ENCODE measurements around the gene YWHAE.
"Not testable (repeated sequence)": the region's sequence is repeated elsewhere in the genome, so short reads cannot be mapped to it uniquely, and the experiment has no call there.

YWHAE gene

DNA sequence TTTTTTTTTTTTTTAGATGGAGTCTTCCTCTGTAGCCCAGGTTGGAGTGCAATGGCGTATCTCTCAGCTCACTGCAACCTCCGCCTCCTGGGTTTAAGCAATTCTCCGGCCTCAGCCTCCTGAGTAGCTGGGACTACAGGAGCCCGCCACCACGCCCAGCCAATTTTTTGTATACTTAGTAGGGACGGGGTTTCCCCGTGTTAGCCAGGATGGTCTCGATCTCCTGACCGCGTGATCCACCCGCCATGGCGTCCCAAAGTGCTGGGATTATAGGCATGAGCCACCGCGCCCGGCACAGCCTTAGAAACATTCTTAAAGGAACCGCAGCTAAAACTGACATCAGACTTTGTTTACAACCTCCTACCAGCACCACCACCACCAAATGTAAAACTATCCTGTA, 47.5 kb downstream of the YWHAE start:
- H3K27ac Mint-ChIP-seq; H3K27me3 Mint-ChIP-seq; DNase-seq (ENCODE audit: low spot score in 2 of 2); H3K4me3 Mint-ChIP-seq; H3K4me1 Mint-ChIP-seq; ATAC-seq (ENCODE audit: low read depth); H3K9me3 Mint-ChIP-seq: not testable (repeated sequence)
- H3K36me3 Mint-ChIP-seq, result peaks cover 26% of the 10 kb centered on the region

DNA sequence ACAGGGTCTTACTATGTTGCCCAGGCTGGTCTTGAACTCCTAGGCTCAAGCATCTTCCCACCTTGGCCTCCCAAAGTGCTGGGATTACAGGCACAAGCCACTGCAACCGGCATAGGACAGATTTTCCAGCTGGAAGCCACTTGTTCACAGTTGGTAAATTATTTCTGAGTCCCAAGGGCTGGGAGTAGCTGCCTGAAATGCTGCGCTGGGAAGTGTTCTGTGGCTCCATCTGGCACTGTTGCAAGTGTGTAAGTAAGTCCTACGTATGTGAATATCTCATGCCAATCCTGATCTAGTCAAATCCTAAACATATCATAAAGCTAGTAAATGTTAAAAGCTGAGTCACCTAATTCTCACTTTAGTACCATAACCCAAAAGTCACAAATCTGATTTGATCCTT, 48.1 kb downstream of the YWHAE start:
- no peak overlapping the region for H3K4me3 Mint-ChIP-seq

DNA sequence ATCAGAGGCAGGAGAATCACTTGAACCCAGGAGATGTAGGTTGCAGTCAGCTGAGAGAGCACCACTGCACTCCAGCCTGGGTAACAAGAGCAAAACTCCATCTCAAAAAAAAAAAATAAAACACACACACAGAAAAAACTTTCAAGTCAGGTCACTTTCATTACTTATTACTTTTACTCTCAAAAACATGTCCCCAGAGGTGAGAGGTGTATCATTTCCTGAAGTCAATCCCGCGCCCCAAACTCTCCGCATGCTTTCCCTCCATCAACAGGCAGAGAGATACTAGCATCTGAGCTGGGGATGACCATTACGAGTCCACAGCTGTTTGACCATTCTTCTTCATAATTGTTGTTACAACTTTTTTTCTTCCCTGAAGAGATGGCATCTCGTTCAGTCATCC, 48.7 kb downstream of the YWHAE start:
- H3K27ac Mint-ChIP-seq, result peak overlapping the region; percentile 11
- H3K4me3 Mint-ChIP-seq, result no peak overlapping the region
- DNase-seq (ENCODE audit: low spot score in 2 of 2), result no peak
- peaks cover 9% of the 10 kb centered on the region for H3K4me1 Mint-ChIP-seq
- no peaks in the 10 kb centered on the region for H3K27me3 Mint-ChIP-seq
- no peak for ATAC-seq (ENCODE audit: low read depth)
- H3K36me3 Mint-ChIP-seq, result peaks cover 27% of the 10 kb centered on the region
- no peaks in the 10 kb centered on the region for H3K9me3 Mint-ChIP-seq

More for the DNA sequence above, 48.1 kb downstream of the YWHAE start:
- H3K27ac Mint-ChIP-seq, result peak overlapping the region; percentile 11
- no peak for ATAC-seq (ENCODE audit: low read depth)
- peaks cover 28% of the 10 kb centered on the region for H3K36me3 Mint-ChIP-seq
- no peak for DNase-seq (ENCODE audit: low spot score in 2 of 2)
- H3K4me1 Mint-ChIP-seq, result peaks cover 9% of the 10 kb centered on the region
- no peaks in the 10 kb centered on the region for H3K27me3 Mint-ChIP-seq
- no peaks in the 10 kb centered on the region for H3K9me3 Mint-ChIP-seq

DNA sequence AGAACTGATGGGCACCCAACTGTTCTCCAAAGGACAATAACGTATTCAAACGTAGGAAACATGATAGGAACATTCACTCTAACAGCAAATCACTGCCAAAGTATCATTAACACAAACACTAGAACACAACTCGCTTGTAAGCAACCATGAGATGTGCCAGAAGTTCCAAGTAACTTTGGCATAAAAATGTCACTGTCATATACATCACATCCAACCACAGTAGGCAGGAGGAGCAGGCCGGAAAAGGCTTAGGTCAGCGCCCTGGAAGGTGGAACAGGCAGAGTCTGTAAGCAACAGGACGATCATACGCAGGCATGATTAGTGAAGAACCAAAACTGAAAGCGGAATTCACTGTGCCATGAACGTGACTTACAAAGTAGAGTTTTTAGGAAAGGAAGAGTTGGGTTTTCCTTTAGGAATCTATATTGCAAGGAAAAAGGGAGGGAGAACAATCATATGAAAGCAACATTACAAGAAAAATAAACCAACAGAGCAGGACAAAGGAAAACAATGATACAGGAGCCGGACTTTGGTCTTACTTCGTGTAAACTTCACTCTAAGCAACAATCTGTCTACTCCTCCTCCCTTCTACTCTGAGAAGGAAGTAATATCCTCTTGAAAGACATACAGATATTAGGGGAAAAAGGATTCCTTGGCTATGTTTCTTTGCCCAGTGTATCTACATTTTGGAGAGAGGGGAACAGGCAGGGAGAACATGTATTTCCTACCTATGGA, 52.3 kb downstream of the YWHAE start:
- H3K9me3 Mint-ChIP-seq, result no peaks in the 10 kb centered on the region
- peaks cover 25% of the 10 kb centered on the region for H3K36me3 Mint-ChIP-seq
- H3K4me3 Mint-ChIP-seq, result peak overlapping the region; percentile 73
- H3K27ac Mint-ChIP-seq, result peak overlapping the region; percentile 83
- H3K27me3 Mint-ChIP-seq, result no peaks in the 10 kb centered on the region
- ATAC-seq (ENCODE audit: low read depth) (peak; percentile 42), DNase-seq (ENCODE audit: low spot score in 2 of 2) (no peak)
- H3K4me1 Mint-ChIP-seq, result peaks cover 9% of the 10 kb centered on the region

DNA sequence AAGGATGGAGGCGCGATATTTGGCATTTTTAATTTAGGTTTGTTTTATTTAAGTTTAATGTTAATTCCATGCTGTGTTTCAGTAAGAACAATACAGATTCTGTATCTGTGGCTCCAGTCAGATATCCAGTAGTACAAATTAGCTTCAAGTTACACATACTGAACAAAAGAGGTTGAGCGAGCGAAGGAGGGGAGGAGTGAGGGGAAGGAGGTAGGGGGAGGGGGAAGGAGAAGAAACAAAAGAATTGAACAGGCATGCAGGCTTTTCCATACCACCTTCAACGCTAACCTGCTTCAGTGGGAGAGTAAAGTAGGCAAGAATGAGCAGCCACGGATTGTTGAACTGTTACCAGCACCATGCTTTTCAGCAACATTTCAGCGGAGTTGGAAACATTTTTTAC, 55.5 kb downstream of the YWHAE start:
- no peaks in the 10 kb centered on the region for H3K9me3 Mint-ChIP-seq
- peaks cover 14% of the 10 kb centered on the region for H3K4me1 Mint-ChIP-seq
- no peak for DNase-seq (ENCODE audit: low spot score in 2 of 2)
- no peak overlapping the region for H3K4me3 Mint-ChIP-seq
- ATAC-seq (ENCODE audit: low read depth), result no peak
- peak overlapping the region; percentile 26 for H3K27ac Mint-ChIP-seq
- H3K36me3 Mint-ChIP-seq, result peaks cover 18% of the 10 kb centered on the region
- H3K27me3 Mint-ChIP-seq, result no peaks in the 10 kb centered on the region

DNA sequence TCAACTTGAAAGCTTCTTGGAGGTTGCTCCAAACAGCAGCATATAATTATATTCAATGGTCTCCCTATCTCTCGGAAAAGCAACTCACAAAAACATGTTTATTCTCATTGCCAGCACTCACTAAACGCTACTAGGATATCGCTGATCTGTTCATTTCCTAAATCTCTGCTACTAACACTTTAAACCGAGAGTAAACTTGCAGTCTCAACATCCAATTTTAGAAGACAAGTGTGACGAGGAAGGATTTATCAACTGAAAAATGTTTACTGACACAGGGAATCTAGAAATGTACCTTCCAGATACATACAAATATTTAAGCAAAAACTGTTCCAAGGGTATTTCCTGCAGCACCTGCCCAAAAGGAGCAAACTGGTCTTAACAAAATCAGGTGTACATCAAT, 56.5 kb downstream of the YWHAE start:
- no peak for DNase-seq (ENCODE audit: low spot score in 2 of 2)
- Mint-ChIP-seq H3K4me3 (no peak overlapping the region), H3K27me3 (no peaks in the 10 kb centered on the region), H3K9me3 (no peaks in the 10 kb centered on the region), H3K4me1 (peaks cover 14% of the 10 kb centered on the region), H3K27ac (peak overlapping the region; percentile 55), H3K36me3 (peaks cover 16% of the 10 kb centered on the region)
- ATAC-seq (ENCODE audit: low read depth), result no peak

DNA sequence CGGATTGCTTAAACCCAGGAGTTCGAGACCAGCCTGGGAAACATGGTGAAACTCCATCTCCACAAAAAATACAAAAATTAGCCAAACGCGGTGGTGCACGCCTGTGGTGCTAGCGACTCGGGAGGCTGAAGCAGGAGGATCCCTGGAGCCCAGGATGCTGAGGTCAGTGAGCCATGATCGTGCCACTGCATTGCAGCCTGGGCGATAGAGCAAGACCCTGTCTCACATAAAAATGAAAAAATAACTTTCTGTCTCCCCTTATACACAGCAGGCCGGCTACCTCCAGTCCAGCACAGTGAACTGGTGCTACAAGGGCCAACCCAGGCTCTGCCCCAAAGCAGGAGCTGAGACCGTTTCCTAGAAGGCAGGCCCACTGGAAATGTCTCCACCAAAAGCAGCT, 59.7 kb downstream of the YWHAE start:
- H3K9me3 Mint-ChIP-seq, result no peaks in the 10 kb centered on the region
- no peak overlapping the region for H3K4me3 Mint-ChIP-seq
- no peak overlapping the region for H3K27ac Mint-ChIP-seq
- H3K4me1 Mint-ChIP-seq, result peaks cover 5% of the 10 kb centered on the region
- H3K27me3 Mint-ChIP-seq, result no peaks in the 10 kb centered on the region
- ATAC-seq (ENCODE audit: low read depth) (no peak), DNase-seq (ENCODE audit: low spot score in 2 of 2) (no peak)
- peaks cover 10% of the 10 kb centered on the region for H3K36me3 Mint-ChIP-seq

DNA sequence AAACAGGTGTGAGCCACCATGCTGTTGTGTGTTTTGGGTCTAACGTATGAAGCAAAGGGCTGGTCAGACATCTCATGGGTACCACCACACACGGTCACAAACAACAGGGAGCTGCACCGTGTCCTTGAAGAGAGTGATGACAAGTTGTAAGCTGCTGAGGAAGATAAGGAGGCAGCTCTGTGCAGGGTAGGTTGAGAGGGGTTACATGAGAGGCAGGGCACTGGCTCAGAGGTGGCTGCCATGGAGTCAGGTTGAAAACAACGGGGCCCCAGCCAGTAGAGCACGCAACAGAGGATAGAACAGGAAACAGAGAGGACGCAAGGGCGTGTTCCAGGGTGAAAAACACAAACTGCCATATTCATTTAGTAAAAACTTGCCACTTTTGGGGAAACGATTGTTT, 68.3 kb downstream of the YWHAE start:
- Mint-ChIP-seq H3K4me1 (peaks cover 7% of the 10 kb centered on the region), H3K27ac (no peak overlapping the region), H3K27me3 (no peaks in the 10 kb centered on the region), H3K4me3 (peak overlapping the region; percentile 49), H3K36me3 (no peaks in the 10 kb centered on the region), H3K9me3 (no peaks in the 10 kb centered on the region)
- ATAC-seq (ENCODE audit: low read depth) (peak; percentile 34), DNase-seq (ENCODE audit: low spot score in 2 of 2) (no peak)

DNA sequence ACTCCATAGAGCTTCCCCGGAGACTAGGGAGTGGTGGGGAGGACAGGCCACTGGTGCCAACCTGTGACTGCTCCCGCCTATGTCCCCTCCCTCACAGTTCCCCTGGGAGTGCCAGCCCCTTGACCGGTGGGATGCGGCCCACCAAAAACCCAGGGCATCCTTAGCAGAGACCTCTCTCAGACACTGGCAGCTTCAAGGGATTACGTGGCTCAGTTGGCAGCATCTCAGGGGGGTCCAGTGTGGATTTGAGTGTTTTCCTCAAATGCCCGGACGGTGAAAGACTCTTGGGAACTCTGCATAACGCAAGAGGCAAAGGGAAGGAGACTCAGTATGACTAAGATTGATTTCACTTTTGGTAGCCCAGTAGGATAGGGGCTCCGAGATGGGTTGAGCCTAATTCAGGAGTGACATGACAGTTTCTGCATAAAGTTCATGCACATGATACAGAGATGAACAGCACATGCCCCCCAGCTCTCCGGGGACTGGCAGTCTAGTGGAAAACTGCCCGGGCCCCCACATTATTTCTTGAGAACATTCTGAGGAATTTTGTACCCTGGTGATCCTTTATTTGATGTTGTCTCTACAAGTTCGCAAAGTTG, 70.2 kb downstream of the YWHAE start:
- ATAC-seq (ENCODE audit: low read depth) (no peak), DNase-seq (ENCODE audit: low spot score in 2 of 2) (no peak)
- no peak overlapping the region for H3K27ac Mint-ChIP-seq
- H3K27me3 Mint-ChIP-seq, result no peaks in the 10 kb centered on the region
- H3K4me3 Mint-ChIP-seq, result no peak overlapping the region
- no peaks in the 10 kb centered on the region for H3K36me3 Mint-ChIP-seq
- no peaks in the 10 kb centered on the region for H3K9me3 Mint-ChIP-seq
- peaks cover 7% of the 10 kb centered on the region for H3K4me1 Mint-ChIP-seq

DNA sequence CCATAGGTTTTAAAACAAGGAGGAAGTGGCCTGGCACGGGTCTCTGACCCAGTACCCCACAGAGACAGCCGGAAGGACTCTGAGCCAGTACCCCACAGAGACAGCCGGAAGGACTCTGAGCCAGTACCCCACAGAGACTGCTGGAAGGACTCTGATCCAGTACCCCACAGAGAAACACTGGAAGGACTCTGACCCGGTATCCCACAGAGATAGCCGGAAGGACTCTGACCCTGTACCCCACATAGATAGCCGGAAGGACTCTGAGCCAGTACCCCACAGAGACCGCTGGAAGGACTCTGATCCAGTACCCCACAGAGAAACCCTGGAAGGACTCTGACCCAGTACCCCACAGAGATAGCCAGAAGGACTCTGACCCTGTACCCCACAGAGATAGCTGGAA, 71.6 kb downstream of the YWHAE start:
- Mint-ChIP-seq H3K27ac (no peak overlapping the region), H3K9me3 (no peaks in the 10 kb centered on the region), H3K4me1 (peaks cover 7% of the 10 kb centered on the region)

DNA sequence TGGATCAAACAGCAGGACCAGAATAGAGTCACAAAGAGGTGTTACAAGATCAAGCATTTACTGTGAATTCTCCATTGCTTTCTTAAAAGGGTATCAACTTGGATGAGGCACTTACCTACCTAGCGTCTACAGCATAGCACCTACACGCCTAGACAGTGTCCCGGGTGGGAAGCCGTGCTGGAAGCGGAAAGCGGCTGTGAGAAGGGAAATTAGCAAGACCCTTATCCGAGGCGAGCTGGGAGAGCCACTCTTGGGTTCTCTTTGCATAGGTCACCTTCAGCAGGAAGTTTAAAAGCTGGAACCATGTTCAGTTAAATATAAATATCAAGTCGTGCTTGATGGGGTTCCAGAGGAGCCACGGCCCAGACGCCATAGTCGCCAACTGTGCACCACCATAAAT, 74.3 kb downstream of the YWHAE start:
- Mint-ChIP-seq H3K27me3 (peaks cover 3% of the 10 kb centered on the region), H3K27ac (no peak overlapping the region), H3K4me1 (no peaks in the 10 kb centered on the region)

More for the DNA sequence above, 71.6 kb downstream of the YWHAE start:
- Mint-ChIP-seq H3K36me3 (no peaks in the 10 kb centered on the region), H3K27me3 (peaks cover 3% of the 10 kb centered on the region), H3K4me3 (no peak overlapping the region)
- ATAC-seq (ENCODE audit: low read depth) (no peak), DNase-seq (ENCODE audit: low spot score in 2 of 2) (no peak)

DNA sequence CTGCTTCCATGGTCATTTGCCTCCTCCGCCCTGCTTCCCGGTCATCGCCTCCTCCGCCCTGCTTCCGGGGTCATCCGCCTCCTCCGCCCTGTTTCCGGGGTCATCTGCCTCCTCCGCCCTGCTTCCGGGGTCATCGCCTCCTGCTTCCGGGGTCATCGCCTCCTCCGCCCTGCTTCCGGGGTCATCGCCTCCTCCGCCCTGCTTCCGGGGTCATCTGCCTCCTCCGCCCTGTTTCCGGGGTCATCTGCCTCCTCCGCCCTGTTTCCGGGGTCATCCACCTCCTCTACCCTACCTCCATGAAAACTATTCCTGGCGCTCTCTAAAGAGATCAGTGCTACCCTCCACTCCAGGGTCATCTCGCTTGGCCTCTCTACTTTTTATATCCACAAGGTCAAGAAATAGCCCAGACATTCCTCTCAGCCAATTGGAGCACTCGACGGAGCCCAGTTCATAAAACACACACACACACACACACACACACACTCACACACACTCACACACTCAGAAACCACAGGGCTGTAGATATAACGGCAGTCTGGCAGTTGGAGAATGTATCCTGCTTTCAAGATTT, 75.7 kb downstream of the YWHAE start:
- H3K27me3 Mint-ChIP-seq, result peaks cover 3% of the 10 kb centered on the region
- ATAC-seq (ENCODE audit: low read depth) (no peak), DNase-seq (ENCODE audit: low spot score in 2 of 2) (no peak)
- no peaks in the 10 kb centered on the region for H3K4me1 Mint-ChIP-seq
- H3K36me3 Mint-ChIP-seq, result no peaks in the 10 kb centered on the region
- no peak overlapping the region for H3K27ac Mint-ChIP-seq
- peak overlapping the region; percentile 15 for H3K4me3 Mint-ChIP-seq
- H3K9me3 Mint-ChIP-seq, result no peaks in the 10 kb centered on the region

More for the DNA sequence above, 74.3 kb downstream of the YWHAE start:
- Mint-ChIP-seq H3K9me3 (no peaks in the 10 kb centered on the region), H3K36me3 (no peaks in the 10 kb centered on the region), H3K4me3 (no peak overlapping the region)
- ATAC-seq (ENCODE audit: low read depth), result no peak
- no peak for DNase-seq (ENCODE audit: low spot score in 2 of 2)

DNA sequence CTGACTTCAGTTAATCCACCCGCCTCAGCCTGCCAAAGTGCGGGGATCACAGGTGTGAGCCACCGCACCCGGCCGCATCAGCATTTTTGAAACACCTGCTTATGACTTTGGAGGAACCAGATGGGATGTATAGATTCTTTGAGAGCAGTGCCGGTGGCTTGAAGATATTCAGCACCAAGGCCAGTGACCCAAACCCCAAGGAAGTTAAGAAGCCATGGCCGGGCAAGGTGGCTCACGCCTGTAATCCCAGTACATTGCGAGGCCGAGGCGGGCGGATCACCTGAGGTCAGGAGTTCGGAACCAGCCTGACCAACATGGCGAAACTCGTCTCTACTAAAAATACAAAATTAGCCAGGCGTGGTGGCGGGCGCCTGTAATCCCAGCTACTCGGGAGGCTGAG, 76.7 kb downstream of the YWHAE start:
- no peaks in the 10 kb centered on the region for H3K36me3 Mint-ChIP-seq
- H3K9me3 Mint-ChIP-seq, result no peaks in the 10 kb centered on the region
- no peaks in the 10 kb centered on the region for H3K4me1 Mint-ChIP-seq
- DNase-seq (ENCODE audit: low spot score in 2 of 2) (no peak), ATAC-seq (ENCODE audit: low read depth) (no peak)
- H3K4me3 Mint-ChIP-seq, result no peak overlapping the region
- no peak overlapping the region for H3K27ac Mint-ChIP-seq
- peaks cover 3% of the 10 kb centered on the region for H3K27me3 Mint-ChIP-seq

DNA sequence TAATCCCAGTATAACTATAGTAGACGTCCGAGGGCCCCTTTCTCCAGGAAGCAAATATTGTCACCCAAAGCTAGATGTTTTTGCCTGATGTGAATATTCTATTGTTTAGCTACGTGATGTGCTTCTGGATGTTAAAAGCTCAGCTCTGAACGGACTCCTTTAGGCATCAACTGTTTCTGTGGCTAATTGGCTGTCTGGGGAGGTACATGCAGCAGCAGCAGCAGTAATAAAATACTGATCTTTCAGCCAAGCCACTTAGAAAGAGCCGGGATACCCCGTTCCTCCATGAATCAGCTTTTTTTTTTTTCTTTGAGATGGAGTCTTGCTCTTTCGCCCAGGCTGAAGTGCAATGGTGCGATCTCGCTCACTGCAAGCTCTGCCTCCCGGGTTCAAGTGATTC, 77.5 kb downstream of the YWHAE start:
- Mint-ChIP-seq H3K4me1 (no peaks in the 10 kb centered on the region), H3K4me3 (no peak overlapping the region), H3K9me3 (no peaks in the 10 kb centered on the region), H3K36me3 (no peaks in the 10 kb centered on the region), H3K27ac (no peak overlapping the region), H3K27me3 (peaks cover 3% of the 10 kb centered on the region)
- ATAC-seq (ENCODE audit: low read depth) (no peak), DNase-seq (ENCODE audit: low spot score in 2 of 2) (no peak)

Measured in memory B cell (primary cell).